ENCODE results near the gene FAM120A. TPM values are rescaled to one million over a fixed set of nuclear protein-coding genes. Genes with fewer than 3 reads are reported as not detected.
A peak's percentile ranks its signal among the peaks of the same experiment; 100 is the strongest.

The FAM120A gene
- total RNA-seq, 3 donors from 2014 or later, result 168 to 215 (median 209) TPM

GRCh38 chr9:93612052-93612795, 160.7 kb downstream of the FAM120A start:
- TF ChIP-seq CTCF (IDR thresholded peaks at IDR 0.05), result no peak
- no peak for ATAC-seq
- no peak overlapping the region for H3K4me3 ChIP-seq
- peaks cover 4% of the 10 kb centered on the region for H3K4me1 ChIP-seq (ENCODE audit: low read depth)
- H3K9me3 ChIP-seq, result peaks cover 8% of the 10 kb centered on the region
- DNase-seq, result no peak
- intact Hi-C loops (cut with DNase I, micrococcal nuclease), result no loop called here
- no peaks in the 10 kb centered on the region for H3K36me3 ChIP-seq (ENCODE audit: low read depth)

DNA sequence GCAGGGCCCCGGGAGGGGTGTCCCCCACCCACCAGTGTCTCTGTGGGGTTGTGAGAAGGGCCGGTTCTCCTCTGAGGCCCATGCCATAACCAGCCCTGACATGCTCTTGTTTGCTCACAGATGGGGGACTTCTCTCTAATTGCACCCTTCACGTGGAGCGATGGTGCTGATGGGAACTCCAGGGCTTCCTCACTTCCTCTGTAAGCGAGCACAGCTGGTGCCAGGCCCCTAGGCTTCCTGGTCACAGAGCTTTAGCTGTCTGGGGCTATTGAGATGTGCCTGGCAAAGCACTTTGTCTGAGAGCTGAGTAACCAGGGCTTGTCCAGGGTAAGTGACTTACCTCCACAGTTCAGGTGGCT, 161.3 kb downstream of the FAM120A start:
- ATAC-seq (peak; percentile 18), DNase-seq (no peak)
- Histone ChIP-seq H3K36me3 (ENCODE audit: low read depth) (no peaks in the 10 kb centered on the region), H3K4me3 (no peak overlapping the region), H3K9me3 (peaks cover 8% of the 10 kb centered on the region), H3K4me1 (ENCODE audit: low read depth) (peaks cover 4% of the 10 kb centered on the region)
- no peak for TF ChIP-seq CTCF (IDR thresholded peaks at IDR 0.05)
- intact Hi-C loops (cut with DNase I, micrococcal nuclease), result no loop called here

GRCh38 chr9:93613174-93613573, 161.7 kb downstream of the FAM120A start:
- Histone ChIP-seq H3K4me3 (no peak overlapping the region), H3K9me3 (peaks cover 8% of the 10 kb centered on the region), H3K36me3 (ENCODE audit: low read depth) (no peaks in the 10 kb centered on the region), H3K4me1 (ENCODE audit: low read depth) (peaks cover 4% of the 10 kb centered on the region)
- TF ChIP-seq CTCF (IDR thresholded peaks at IDR 0.05), result no peak
- intact Hi-C loops (cut with DNase I, micrococcal nuclease), result no loop called here
- DNase-seq (no peak), ATAC-seq (no peak)

DNA sequence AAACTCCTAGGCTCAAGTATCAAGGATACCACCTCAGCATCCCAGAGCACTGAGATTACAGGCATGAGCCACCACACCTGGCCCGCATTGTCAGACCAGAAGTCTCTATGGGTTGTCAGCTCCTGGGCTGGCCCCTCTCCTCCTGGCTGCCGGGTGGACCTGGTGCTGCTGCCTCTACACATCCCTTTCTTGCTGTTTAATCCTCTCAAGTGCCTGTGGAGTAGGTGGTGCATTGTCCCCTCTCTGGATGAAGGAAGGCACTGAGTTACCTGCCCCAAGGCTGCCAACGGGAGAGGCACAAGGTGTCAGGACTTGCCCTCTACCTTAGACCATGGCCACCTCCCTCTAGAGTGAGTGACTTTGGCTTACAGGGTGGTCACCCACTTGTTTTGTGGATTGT, 162.3 kb downstream of the FAM120A start:
- Histone ChIP-seq H3K9me3 (peaks cover 8% of the 10 kb centered on the region), H3K4me3 (no peak overlapping the region), H3K4me1 (ENCODE audit: low read depth) (peaks cover 4% of the 10 kb centered on the region), H3K36me3 (ENCODE audit: low read depth) (no peaks in the 10 kb centered on the region)
- no peak for TF ChIP-seq CTCF (IDR thresholded peaks at IDR 0.05)
- DNase-seq (no peak), ATAC-seq (no peak)
- intact Hi-C loops (cut with DNase I, micrococcal nuclease), result no loop called here

GRCh38 chr9:93614830-93615468, 163.5 kb downstream of the FAM120A start:
- TF ChIP-seq CTCF (IDR thresholded peaks at IDR 0.05), result no peak
- peaks cover 4% of the 10 kb centered on the region for H3K4me1 ChIP-seq (ENCODE audit: low read depth)
- H3K9me3 ChIP-seq, result peaks cover 2% of the 10 kb centered on the region
- intact Hi-C loops (cut with DNase I, micrococcal nuclease), result no loop called here
- H3K4me3 ChIP-seq, result no peak overlapping the region
- DNase-seq (no peak), ATAC-seq (no peak)
- no peaks in the 10 kb centered on the region for H3K36me3 ChIP-seq (ENCODE audit: low read depth)

Small RNA genes lying within 50 kb of the gene (microRNA-seq; reads per million reads assigned to microRNA genes)
- gene MIR548AU, result not detected

Other genes with a start within 250 kb of the FAM120A start
- gene FAM120AOS, start 1.9 kb downstream of the FAM120A start, total RNA-seq, result 10 to 100 TPM; 72.0 to 88.4 (median 73.3) TPM
- gene PHF2, start 124.9 kb downstream of the FAM120A start, total RNA-seq, result 10 to 100 TPM; 19.1 to 42.9 (median 21.7) TPM

Data from mucosa of descending colon (tissue), 3 donors.